ENCODE results near the gene CCDC88B.

The CCDC88B gene

DNA sequence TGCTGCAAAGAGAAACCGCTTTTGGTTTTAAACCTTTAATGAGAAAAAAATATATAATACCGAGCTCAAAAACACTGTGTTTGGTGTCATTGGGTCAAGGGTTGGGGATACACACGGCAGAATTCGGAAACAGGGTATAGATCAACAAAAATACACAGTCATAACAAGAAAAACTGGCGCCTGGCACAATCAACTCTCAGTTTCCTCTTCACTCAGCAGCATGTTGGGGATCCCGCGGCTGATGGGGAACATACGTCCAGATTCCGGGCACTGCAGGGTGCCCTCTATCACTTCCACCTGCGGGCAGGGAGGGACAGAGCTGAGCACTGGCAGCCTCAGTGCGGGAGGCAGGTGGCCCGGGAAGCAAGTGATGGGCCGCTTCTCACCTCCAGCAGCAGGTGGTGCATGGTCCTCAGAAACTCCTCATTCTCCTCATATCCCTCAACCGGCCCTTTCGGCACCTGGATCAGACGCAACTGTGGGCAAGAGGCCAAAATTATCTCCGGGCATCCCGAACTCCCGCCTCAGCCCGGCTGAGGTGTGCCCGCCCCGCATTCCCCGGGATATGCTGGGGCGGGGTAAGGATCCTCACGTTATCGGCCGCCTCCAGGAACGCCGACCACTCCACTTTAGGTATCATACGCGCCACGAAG is 23.2 kb upstream of the CCDC88B start:
- H3K27ac ChIP-seq: peak overlapping the region; percentile 98
- TF ChIP-seq, protein P1, sequence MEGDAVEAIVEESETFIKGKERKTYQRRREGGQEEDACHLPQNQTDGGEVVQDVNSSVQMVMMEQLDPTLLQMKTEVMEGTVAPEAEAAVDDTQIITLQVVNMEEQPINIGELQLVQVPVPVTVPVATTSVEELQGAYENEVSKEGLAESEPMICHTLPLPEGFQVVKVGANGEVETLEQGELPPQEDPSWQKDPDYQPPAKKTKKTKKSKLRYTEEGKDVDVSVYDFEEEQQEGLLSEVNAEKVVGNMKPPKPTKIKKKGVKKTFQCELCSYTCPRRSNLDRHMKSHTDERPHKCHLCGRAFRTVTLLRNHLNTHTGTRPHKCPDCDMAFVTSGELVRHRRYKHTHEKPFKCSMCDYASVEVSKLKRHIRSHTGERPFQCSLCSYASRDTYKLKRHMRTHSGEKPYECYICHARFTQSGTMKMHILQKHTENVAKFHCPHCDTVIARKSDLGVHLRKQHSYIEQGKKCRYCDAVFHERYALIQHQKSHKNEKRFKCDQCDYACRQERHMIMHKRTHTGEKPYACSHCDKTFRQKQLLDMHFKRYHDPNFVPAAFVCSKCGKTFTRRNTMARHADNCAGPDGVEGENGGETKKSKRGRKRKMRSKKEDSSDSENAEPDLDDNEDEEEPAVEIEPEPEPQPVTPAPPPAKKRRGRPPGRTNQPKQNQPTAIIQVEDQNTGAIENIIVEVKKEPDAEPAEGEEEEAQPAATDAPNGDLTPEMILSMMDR (IDR thresholded peaks at IDR 0.05): peak; percentile 27
- no peak for TF ChIP-seq ZFX (IDR thresholded peaks at IDR 0.05; ENCODE audit: borderline replicate concordance)

DNA sequence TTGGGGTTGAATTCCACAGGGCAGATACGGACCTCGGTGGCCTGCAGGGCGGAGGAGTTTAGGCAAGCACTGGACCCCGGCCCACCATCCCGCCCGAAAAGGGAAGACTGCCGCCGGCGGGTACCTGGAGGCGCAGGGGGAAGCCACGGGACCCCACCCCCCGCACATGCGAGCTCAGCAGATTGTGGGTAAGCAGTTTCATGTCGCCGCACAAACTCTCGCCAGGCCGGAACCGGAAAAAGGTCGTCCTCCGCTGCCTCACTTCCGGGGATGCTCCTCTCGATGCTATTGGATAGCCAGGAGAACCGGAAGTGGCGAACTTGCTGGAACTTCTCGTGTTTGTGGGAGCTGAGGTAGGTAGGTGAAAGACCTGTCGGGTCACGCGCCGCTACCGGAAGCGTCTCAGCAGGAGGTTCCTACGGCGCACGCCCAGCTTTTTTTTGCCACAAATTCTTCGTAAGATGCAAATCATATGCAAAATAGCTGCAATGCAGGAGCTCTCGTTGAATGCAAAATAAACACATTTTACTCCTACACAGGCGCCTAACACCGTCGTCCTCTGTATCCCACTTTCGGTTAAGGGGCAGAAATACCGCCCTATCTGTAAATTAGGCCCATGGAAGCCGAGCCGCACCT is 22.6 kb upstream of the CCDC88B start, which contains the start of gene TRMT112:
Gene TRMT112 (minus strand): TSS at position 235 of the 636 bp plus-strand sequence. CDS start 33 bp downstream, at position 202.
- TF ChIP-seq, protein P1 (IDR thresholded peaks at IDR 0.05): no peak
- no peak for TF ChIP-seq ZFX (IDR thresholded peaks at IDR 0.05; ENCODE audit: borderline replicate concordance)
- H3K27ac ChIP-seq: peak within 1 kb of the TSS; percentile 98

DNA sequence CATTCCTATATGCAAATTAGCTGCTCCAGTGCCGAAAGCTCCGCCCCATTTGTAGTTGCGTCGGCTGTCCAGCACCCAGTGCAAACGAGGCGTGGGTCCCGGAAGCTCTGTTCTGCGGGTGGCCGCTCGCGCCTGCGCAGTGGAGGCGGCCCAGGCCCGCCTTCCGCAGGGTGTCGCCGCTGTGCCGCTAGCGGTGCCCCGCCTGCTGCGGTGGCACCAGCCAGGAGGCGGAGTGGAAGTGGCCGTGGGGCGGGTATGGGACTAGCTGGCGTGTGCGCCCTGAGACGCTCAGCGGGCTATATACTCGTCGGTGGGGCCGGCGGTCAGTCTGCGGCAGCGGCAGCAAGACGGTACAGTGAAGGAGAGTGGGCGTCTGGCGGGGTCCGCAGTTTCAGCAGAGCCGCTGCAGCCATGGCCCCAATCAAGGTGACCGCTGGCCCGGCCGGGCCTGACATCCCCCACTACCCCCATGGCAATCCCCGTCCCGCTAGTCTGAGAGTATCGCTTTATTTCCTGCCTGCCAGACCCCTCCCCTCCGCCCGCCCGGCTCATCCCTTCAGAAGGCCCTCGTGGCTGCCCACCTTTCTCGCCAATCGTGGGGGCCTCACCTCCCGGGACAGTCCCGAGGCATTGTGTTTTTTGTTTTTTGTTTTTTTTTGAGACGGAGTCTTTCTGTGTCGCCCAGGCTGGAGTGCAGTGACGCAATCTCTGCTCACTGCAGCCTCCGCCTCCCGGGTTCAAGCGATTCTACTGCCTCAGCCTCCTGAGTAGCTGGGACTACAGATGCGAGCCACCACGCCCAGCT is 21.8 kb upstream of the CCDC88B start, which contains the start of gene PRDX5:
Gene PRDX5 (plus strand): TSS at position 161 of the 805 bp plus-strand sequence. CDS start 95 bp downstream, at position 256.
- TF ChIP-seq ZFX (IDR thresholded peaks at IDR 0.05; ENCODE audit: borderline replicate concordance): no peak
- TF ChIP-seq, protein P1 (IDR thresholded peaks at IDR 0.05): peak; percentile 50
- peak within 1 kb of the TSS; percentile 98 for H3K27ac ChIP-seq

DNA sequence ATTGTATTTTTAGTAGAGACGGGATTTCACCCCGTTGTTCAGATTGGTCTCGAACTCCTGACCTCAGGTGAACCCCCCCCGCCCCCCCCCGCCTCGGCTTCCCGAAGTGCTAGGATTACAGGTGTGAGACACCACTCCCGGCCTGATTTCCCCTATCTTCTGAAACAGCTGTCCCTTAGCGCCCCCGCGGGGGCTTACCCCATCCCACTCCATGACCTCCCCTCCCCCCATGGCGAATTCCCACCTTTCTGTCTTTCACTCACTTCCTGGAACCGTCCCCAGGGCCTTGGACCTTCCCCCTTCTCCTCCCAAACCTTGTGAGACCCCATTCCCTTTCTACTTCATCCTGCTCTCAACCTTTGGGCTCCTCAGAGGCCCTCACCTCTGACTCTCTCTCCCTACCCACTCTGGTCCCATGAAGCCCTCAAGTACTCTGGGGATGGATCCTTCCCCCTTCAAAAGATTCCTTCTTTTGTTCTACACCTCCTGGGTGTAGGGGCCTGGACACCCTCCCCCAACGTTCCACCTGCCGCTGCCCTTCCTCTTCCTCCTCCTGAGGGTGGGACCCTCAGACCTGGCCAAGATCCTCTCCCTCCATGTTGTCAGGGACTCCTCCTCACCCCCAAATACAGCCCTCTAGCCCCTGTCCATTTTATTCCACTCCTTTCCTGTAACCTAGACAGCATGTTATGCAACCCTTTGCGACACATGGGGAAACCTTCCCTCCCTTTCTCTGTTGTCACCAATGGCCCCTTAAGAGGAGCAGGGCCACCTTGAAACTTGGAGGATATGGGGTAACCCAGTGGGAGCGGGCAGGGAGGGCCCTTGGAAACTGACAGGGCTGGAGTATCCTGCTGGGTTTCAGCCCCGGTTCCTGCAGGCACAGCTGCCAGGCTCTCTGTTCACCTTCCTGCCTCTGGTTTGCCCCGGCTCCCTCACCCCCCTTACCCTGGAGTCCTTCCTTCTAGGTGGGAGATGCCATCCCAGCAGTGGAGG is 20.9 kb upstream of the CCDC88B start:
- TF ChIP-seq, protein P1 (IDR thresholded peaks at IDR 0.05): no peak
- TF ChIP-seq ZFX (IDR thresholded peaks at IDR 0.05; ENCODE audit: borderline replicate concordance): no peak
- H3K27ac ChIP-seq: peak overlapping the region; percentile 98

DNA sequence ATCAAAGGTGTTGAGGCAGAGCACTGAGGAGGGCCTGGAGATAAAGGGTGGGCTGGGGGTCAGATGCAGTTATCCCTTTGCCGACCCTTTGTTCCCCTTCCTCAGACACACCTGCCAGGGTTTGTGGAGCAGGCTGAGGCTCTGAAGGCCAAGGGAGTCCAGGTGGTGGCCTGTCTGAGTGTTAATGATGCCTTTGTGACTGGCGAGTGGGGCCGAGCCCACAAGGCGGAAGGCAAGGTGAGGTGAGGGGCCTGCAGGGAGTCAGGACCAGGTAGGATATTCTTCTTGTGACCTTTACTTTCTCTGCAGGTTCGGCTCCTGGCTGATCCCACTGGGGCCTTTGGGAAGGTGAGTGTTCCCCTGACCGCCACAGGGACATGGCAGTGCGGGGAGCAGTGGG is 19.4 kb upstream of the CCDC88B start:
- TF ChIP-seq, protein P1 (IDR thresholded peaks at IDR 0.05): no peak
- TF ChIP-seq ZFX (IDR thresholded peaks at IDR 0.05; ENCODE audit: borderline replicate concordance): no peak
- H3K27ac ChIP-seq: 0 out of 2 replicates have a peak overlapping the region, but pooled peaks have one; percentile 98

DNA sequence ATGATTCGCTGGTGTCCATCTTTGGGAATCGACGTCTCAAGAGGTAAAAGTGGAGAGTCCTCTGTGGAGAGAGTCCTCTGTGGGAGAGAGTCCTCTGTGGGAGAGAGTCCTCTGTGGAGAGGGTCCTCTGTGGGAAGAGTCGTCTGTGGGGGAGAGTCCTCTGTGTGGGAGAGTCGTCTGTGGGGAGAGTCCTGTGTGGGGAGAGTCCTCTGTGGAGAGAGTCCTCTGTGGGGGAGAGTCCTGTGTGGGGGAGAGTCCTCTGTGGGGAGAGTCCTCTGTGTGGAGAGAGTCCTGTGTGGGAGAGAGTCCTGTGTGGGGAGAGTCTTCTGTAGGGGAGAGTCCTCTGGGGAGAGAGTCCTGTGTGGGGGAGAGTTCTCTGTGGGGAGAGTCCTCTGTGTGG is 19.0 kb upstream of the CCDC88B start:
- H3K27ac ChIP-seq: no peak overlapping the region

More for the DNA sequence above, 19.0 kb upstream of the CCDC88B start:
- no peak for TF ChIP-seq ZFX (IDR thresholded peaks at IDR 0.05; ENCODE audit: borderline replicate concordance)
- TF ChIP-seq, protein P1 (IDR thresholded peaks at IDR 0.05): no peak

Data from 22Rv1 (cell line).